OCI-LY1 (cell line): ENCODE results near the gene PPP5C.
"Not testable (repeated sequence)": the region's sequence is repeated elsewhere in the genome, so short reads cannot be mapped to it uniquely, and the experiment has no call there.

ENCODE experiments used
- H2AFZ ChIP-seq: fragments of 200-600 bp; sonication (generic), shearing (Covaris generic); 2 replicates; pipeline ENCODE4 v1.6.0; 2014; ENCODE audit warnings: antibody characterized with exemption, mild to moderate bottlenecking, low read length
- H3F3A ChIP-seq: fragments of 200-600 bp; sonication (generic), shearing (Covaris generic); 2 replicates; pipeline ENCODE4 v1.6.0; 2014; ENCODE audit warnings: mild to moderate bottlenecking, antibody characterized with exemption, low read length, moderate library complexity; ENCODE audit not compliant: insufficient read depth
- H3K27ac ChIP-seq: fragments of 200-600 bp; sonication (generic); 2 replicates; pipeline ENCODE4 v1.5.1; 2014; ENCODE audit warnings: low read length, mixed run types, mild to moderate bottlenecking, low read depth; ENCODE audit not compliant: poor library complexity, severe bottlenecking
- H3K27me3 ChIP-seq: fragments of 200-600 bp; sonication (generic); 2 replicates; pipeline ENCODE4 v1.6.0; 2014; ENCODE audit warnings: antibody characterized with exemption, mild to moderate bottlenecking, low read length, moderate library complexity; ENCODE audit not compliant: insufficient read depth
- H3K36me3 ChIP-seq: fragments of 200-600 bp; sonication (generic); 2 replicates; pipeline ENCODE4 v1.6.1; 2014; ENCODE audit warnings: mild to moderate bottlenecking, antibody characterized with exemption, low read length, moderate library complexity, mixed read lengths; ENCODE audit not compliant: insufficient read depth
- H3K4me1 ChIP-seq: fragments of 200-600 bp; sonication (generic); 2 replicates; pipeline ENCODE4 v1.5.1; 2014; ENCODE audit warnings: mild to moderate bottlenecking, low read length, moderate library complexity; ENCODE audit not compliant: insufficient read depth, severe bottlenecking
- H3K4me2 ChIP-seq: fragments of 200-600 bp; sonication (generic), shearing (Covaris generic); 2 replicates; pipeline ENCODE4 v1.6.1; 2014; ENCODE audit warnings: low read length
- H3K4me3 ChIP-seq: fragments of 200-600 bp; sonication (generic); 2 replicates; pipeline ENCODE4 v1.5.1; 2014; ENCODE audit warnings: low read length, low read depth, mild to moderate bottlenecking, mixed read lengths; ENCODE audit not compliant: poor library complexity, severe bottlenecking
- H3K79me2 ChIP-seq: fragments of 200-600 bp; shearing (Covaris generic); 2 replicates; pipeline ENCODE4 v1.6.1; 2016; ENCODE audit warnings: mixed run types, low read length, mixed read lengths; ENCODE audit not compliant: insufficient read depth
- H3K9ac ChIP-seq: fragments of 200-600 bp; sonication (generic), shearing (Covaris generic); 2 replicates; pipeline ENCODE4 v1.6.1; 2014; ENCODE audit warnings: mild to moderate bottlenecking, low read length, mixed read lengths
- H3K9me2 ChIP-seq: fragments of 200-600 bp; sonication (generic), shearing (Covaris generic); 2 replicates; pipeline ENCODE4 v1.6.1; 2014; ENCODE audit warnings: low read depth, mild to moderate bottlenecking, low read length, mixed read lengths
- H3K9me3 ChIP-seq: fragments of 200-600 bp; shearing (Covaris generic); 2 replicates; pipeline ENCODE4 v1.6.1; 2014; ENCODE audit warnings: low read length, mixed read lengths
- H4K20me1 ChIP-seq: fragments of 200-600 bp; sonication (generic), shearing (Covaris generic); 2 replicates; pipeline ENCODE4 v1.6.0; 2016; ENCODE audit warnings: mild to moderate bottlenecking, low read length; ENCODE audit not compliant: insufficient read depth
- CTCF ChIP-seq: fragments of 200-600 bp; sonication (generic), shearing (Covaris generic); IDR thresholded peaks from 2 replicates; pipeline ENCODE4 v1.5.1; 2017; ENCODE audit warnings: mild to moderate bottlenecking, antibody characterized with exemption, low read length, moderate library complexity, mixed read lengths
- EZH2 ChIP-seq: fragments of 200-600 bp; sonication (generic), shearing (Covaris generic); IDR thresholded peaks from 2 replicates; pipeline ENCODE4 v1.8.0; 2017; ENCODE audit warnings: borderline replicate concordance, mixed run types, mild to moderate bottlenecking, antibody characterized with exemption, low read length, moderate library complexity, mixed read lengths

The PPP5C gene

GRCh38 chr19:46309056-46309455 is 37.8 kb upstream of the PPP5C start:
- no peaks in the 10 kb centered on the region for H3K79me2 ChIP-seq
- H3K27ac ChIP-seq: no peak overlapping the region
- H3K9me2 ChIP-seq: no peaks in the 10 kb centered on the region
- H3K9me3 ChIP-seq: peaks cover 5% of the 10 kb centered on the region
- no peaks in the 10 kb centered on the region; the same call in 1 of the 2 replicates for H3K36me3 ChIP-seq
- peaks cover 7% of the 10 kb centered on the region; the same call in 1 of the 2 replicates for H3K27me3 ChIP-seq
- H3K4me3 ChIP-seq: no peak overlapping the region
- TF ChIP-seq CTCF (no peak), EZH2 (no peak)
- no peak overlapping the region for H3K9ac ChIP-seq
- H3F3A ChIP-seq: no peaks in the 10 kb centered on the region
- no peaks in the 10 kb centered on the region for H4K20me1 ChIP-seq
- no peak overlapping the region for H3K4me2 ChIP-seq
- H3K4me1 ChIP-seq: no peaks in the 10 kb centered on the region
- no peak overlapping the region for H2AFZ ChIP-seq

GRCh38 chr19:46311444-46311843 is 35.4 kb upstream of the PPP5C start:
- H3K27me3 ChIP-seq: peaks cover 6% of the 10 kb centered on the region; the same call in 1 of the 2 replicates
- no peaks in the 10 kb centered on the region; the same call in 1 of the 2 replicates for H3K36me3 ChIP-seq
- no peaks in the 10 kb centered on the region for H3K4me1 ChIP-seq
- no peak overlapping the region for H3K9ac ChIP-seq
- TF ChIP-seq CTCF (no peak), EZH2 (no peak)
- H3K4me3 ChIP-seq: no peak overlapping the region
- no peak overlapping the region for H3K27ac ChIP-seq
- no peak overlapping the region for H3K4me2 ChIP-seq
- peaks cover 3% of the 10 kb centered on the region for H3K9me3 ChIP-seq
- H2AFZ ChIP-seq: no peak overlapping the region
- no peaks in the 10 kb centered on the region for H4K20me1 ChIP-seq
- no peaks in the 10 kb centered on the region for H3F3A ChIP-seq
- H3K79me2 ChIP-seq: no peaks in the 10 kb centered on the region
- no peaks in the 10 kb centered on the region for H3K9me2 ChIP-seq

- not testable (repeated sequence) for H3K9me2 ChIP-seq
Measured at GRCh38 chr19:46313540-46314469, 33.1 kb upstream of the PPP5C start.

GRCh38 chr19:46317339-46317738 is 29.5 kb upstream of the PPP5C start:
- Histone ChIP-seq H3K9me2 (no peaks in the 10 kb centered on the region), H3K27ac (no peak overlapping the region), H3F3A (no peaks in the 10 kb centered on the region), H3K4me2 (no peak overlapping the region), H3K4me3 (no peak overlapping the region), H3K36me3 (no peaks in the 10 kb centered on the region), H2AFZ (no peak overlapping the region), H4K20me1 (no peaks in the 10 kb centered on the region), H3K79me2 (no peaks in the 10 kb centered on the region), H3K27me3 (no peaks in the 10 kb centered on the region), H3K9ac (no peak overlapping the region), H3K4me1 (no peaks in the 10 kb centered on the region), H3K9me3 (no peaks in the 10 kb centered on the region)
- TF ChIP-seq EZH2 (no peak), CTCF (no peak)

More at GRCh38 chr19:46313540-46314469, 33.1 kb upstream of the PPP5C start:
- H3K79me2 ChIP-seq, H3K9ac ChIP-seq, H4K20me1 ChIP-seq, H3K27ac ChIP-seq, H3F3A ChIP-seq, H3K36me3 ChIP-seq, H3K9me3 ChIP-seq, H3K27me3 ChIP-seq, H3K4me3 ChIP-seq, H2AFZ ChIP-seq, H3K4me1 ChIP-seq, H3K4me2 ChIP-seq: not testable (repeated sequence)
